Stimulated activated naive CD8-positive, alpha-beta T cell treated with anti-CD3 and anti-CD28 coated beads, Interleukin-15, Interleukin-2, amounts not matched to agents 100 ng/mL and 50 ng/mL, for 24 hours (primary cell): ENCODE data around the gene CSMD2.

ENCODE experiments used
- H3K27ac Mint-ChIP-seq: one replicate; pipeline ENCODE4 v1.8.0; 2021; ENCODE audit warnings: mild to moderate bottlenecking, mixed read lengths
- H3K27me3 Mint-ChIP-seq: one replicate; pipeline ENCODE4 v1.8.0; 2021; ENCODE audit warnings: mixed read lengths
- H3K36me3 Mint-ChIP-seq: one replicate; pipeline ENCODE4 v1.8.0; 2021; ENCODE audit warnings: low read depth, mixed read lengths
- H3K4me1 Mint-ChIP-seq: one replicate; pipeline ENCODE4 v1.8.0; 2021; ENCODE audit warnings: low read depth, mixed read lengths
- H3K4me3 Mint-ChIP-seq: one replicate; pipeline ENCODE4 v1.8.0; 2021; ENCODE audit warnings: mild to moderate bottlenecking, mixed read lengths
- H3K9me3 Mint-ChIP-seq: one replicate; pipeline ENCODE4 v1.8.0; 2021; ENCODE audit warnings: mixed read lengths

The CSMD2 gene

GRCh38 chr1:33993301-33993700 is 171.7 kb downstream of the CSMD2 start:
- Mint-ChIP-seq H3K9me3 (no peaks in the 10 kb centered on the region), H3K4me1 (no peaks in the 10 kb centered on the region), H3K27me3 (peaks cover 7% of the 10 kb centered on the region), H3K27ac (no peak overlapping the region), H3K36me3 (no peaks in the 10 kb centered on the region), H3K4me3 (no peak overlapping the region)

GRCh38 chr1:33990281-33990680 is 174.7 kb downstream of the CSMD2 start:
- Mint-ChIP-seq H3K4me1 (no peaks in the 10 kb centered on the region), H3K36me3 (no peaks in the 10 kb centered on the region), H3K27me3 (peaks cover 7% of the 10 kb centered on the region), H3K9me3 (no peaks in the 10 kb centered on the region), H3K27ac (no peak overlapping the region), H3K4me3 (no peak overlapping the region)

- H3K9me3 Mint-ChIP-seq, result no peaks in the 10 kb centered on the region
- no peaks in the 10 kb centered on the region for H3K4me1 Mint-ChIP-seq
- H3K27me3 Mint-ChIP-seq, result no peaks in the 10 kb centered on the region
- H3K36me3 Mint-ChIP-seq, result no peaks in the 10 kb centered on the region
- no peak overlapping the region for H3K27ac Mint-ChIP-seq
- no peak overlapping the region for H3K4me3 Mint-ChIP-seq
Observed at GRCh38 chr1:33988161-33988560, 176.9 kb downstream of the CSMD2 start.

GRCh38 chr1:33986390-33987095 is 178.5 kb downstream of the CSMD2 start:
- Mint-ChIP-seq H3K36me3 (no peaks in the 10 kb centered on the region), H3K9me3 (no peaks in the 10 kb centered on the region), H3K27ac (no peak overlapping the region), H3K27me3 (peaks cover 11% of the 10 kb centered on the region), H3K4me1 (no peaks in the 10 kb centered on the region), H3K4me3 (no peak overlapping the region)

- Mint-ChIP-seq H3K36me3 (no peaks in the 10 kb centered on the region), H3K27me3 (peaks cover 15% of the 10 kb centered on the region), H3K4me3 (no peak overlapping the region), H3K9me3 (no peaks in the 10 kb centered on the region), H3K27ac (no peak overlapping the region), H3K4me1 (no peaks in the 10 kb centered on the region)
Observed at GRCh38 chr1:33985656-33986055, 179.4 kb downstream of the CSMD2 start.

- Mint-ChIP-seq H3K4me3 (no peak overlapping the region), H3K27ac (no peak overlapping the region), H3K36me3 (no peaks in the 10 kb centered on the region), H3K9me3 (no peaks in the 10 kb centered on the region), H3K27me3 (peaks cover 15% of the 10 kb centered on the region), H3K4me1 (no peaks in the 10 kb centered on the region)
Observed at GRCh38 chr1:33984906-33985565, 180.0 kb downstream of the CSMD2 start.

GRCh38 chr1:33982419-33982818 is 182.6 kb downstream of the CSMD2 start:
- Mint-ChIP-seq H3K9me3 (no peaks in the 10 kb centered on the region), H3K27ac (no peak overlapping the region), H3K27me3 (peaks cover 15% of the 10 kb centered on the region), H3K4me1 (no peaks in the 10 kb centered on the region), H3K36me3 (no peaks in the 10 kb centered on the region), H3K4me3 (no peak overlapping the region)

GRCh38 chr1:33979341-33979740 is 185.7 kb downstream of the CSMD2 start:
- Mint-ChIP-seq H3K4me1 (no peaks in the 10 kb centered on the region), H3K27me3 (peaks cover 19% of the 10 kb centered on the region), H3K9me3 (no peaks in the 10 kb centered on the region), H3K27ac (no peak overlapping the region), H3K36me3 (no peaks in the 10 kb centered on the region), H3K4me3 (no peak overlapping the region)

- H3K4me1 Mint-ChIP-seq, result no peaks in the 10 kb centered on the region
- H3K36me3 Mint-ChIP-seq, result no peaks in the 10 kb centered on the region
- no peak overlapping the region for H3K27ac Mint-ChIP-seq
- no peaks in the 10 kb centered on the region for H3K9me3 Mint-ChIP-seq
- peaks cover 4% of the 10 kb centered on the region for H3K27me3 Mint-ChIP-seq
- no peak overlapping the region for H3K4me3 Mint-ChIP-seq
Observed at GRCh38 chr1:33975961-33976360, 189.1 kb downstream of the CSMD2 start.

GRCh38 chr1:33973799-33974545 is 191.1 kb downstream of the CSMD2 start:
- Mint-ChIP-seq H3K36me3 (no peaks in the 10 kb centered on the region), H3K4me1 (no peaks in the 10 kb centered on the region), H3K27ac (no peak overlapping the region), H3K27me3 (peaks cover 7% of the 10 kb centered on the region), H3K9me3 (no peaks in the 10 kb centered on the region), H3K4me3 (no peak overlapping the region)

GRCh38 chr1:33972676-33973395 is 192.2 kb downstream of the CSMD2 start:
- no peak overlapping the region for H3K4me3 Mint-ChIP-seq
- H3K27ac Mint-ChIP-seq, result no peak overlapping the region
- H3K4me1 Mint-ChIP-seq, result no peaks in the 10 kb centered on the region
- H3K27me3 Mint-ChIP-seq, result peaks cover 7% of the 10 kb centered on the region
- H3K9me3 Mint-ChIP-seq, result no peaks in the 10 kb centered on the region
- H3K36me3 Mint-ChIP-seq, result no peaks in the 10 kb centered on the region

- H3K27me3 Mint-ChIP-seq, result peaks cover 7% of the 10 kb centered on the region
- H3K4me1 Mint-ChIP-seq, result no peaks in the 10 kb centered on the region
- H3K9me3 Mint-ChIP-seq, result no peaks in the 10 kb centered on the region
- H3K27ac Mint-ChIP-seq, result no peak overlapping the region
- no peak overlapping the region for H3K4me3 Mint-ChIP-seq
- no peaks in the 10 kb centered on the region for H3K36me3 Mint-ChIP-seq
Observed at GRCh38 chr1:33971913-33972312, 193.1 kb downstream of the CSMD2 start.

GRCh38 chr1:33971018-33971710 is 193.9 kb downstream of the CSMD2 start:
- Mint-ChIP-seq H3K9me3 (no peaks in the 10 kb centered on the region), H3K27ac (no peak overlapping the region), H3K27me3 (peaks cover 6% of the 10 kb centered on the region), H3K4me3 (no peak overlapping the region), H3K36me3 (no peaks in the 10 kb centered on the region), H3K4me1 (no peaks in the 10 kb centered on the region)

GRCh38 chr1:33970148-33970825 is 194.7 kb downstream of the CSMD2 start:
- Mint-ChIP-seq H3K4me1 (no peaks in the 10 kb centered on the region), H3K36me3 (no peaks in the 10 kb centered on the region), H3K4me3 (no peak overlapping the region), H3K27me3 (peaks cover 6% of the 10 kb centered on the region), H3K27ac (no peak overlapping the region), H3K9me3 (no peaks in the 10 kb centered on the region)
